ENCODE results near the gene CRK. TPM values are rescaled to one million over a fixed set of nuclear protein-coding genes. Genes with fewer than 3 reads are reported as not detected.
"Not testable (repeated sequence)": the region's sequence is repeated elsewhere in the genome, so short reads cannot be mapped to it uniquely, and the experiment has no call there.

CRK gene
- polyA plus RNA-seq, 3 donors: 51.2 to 56.7 (median 53.3) TPM

DNA sequence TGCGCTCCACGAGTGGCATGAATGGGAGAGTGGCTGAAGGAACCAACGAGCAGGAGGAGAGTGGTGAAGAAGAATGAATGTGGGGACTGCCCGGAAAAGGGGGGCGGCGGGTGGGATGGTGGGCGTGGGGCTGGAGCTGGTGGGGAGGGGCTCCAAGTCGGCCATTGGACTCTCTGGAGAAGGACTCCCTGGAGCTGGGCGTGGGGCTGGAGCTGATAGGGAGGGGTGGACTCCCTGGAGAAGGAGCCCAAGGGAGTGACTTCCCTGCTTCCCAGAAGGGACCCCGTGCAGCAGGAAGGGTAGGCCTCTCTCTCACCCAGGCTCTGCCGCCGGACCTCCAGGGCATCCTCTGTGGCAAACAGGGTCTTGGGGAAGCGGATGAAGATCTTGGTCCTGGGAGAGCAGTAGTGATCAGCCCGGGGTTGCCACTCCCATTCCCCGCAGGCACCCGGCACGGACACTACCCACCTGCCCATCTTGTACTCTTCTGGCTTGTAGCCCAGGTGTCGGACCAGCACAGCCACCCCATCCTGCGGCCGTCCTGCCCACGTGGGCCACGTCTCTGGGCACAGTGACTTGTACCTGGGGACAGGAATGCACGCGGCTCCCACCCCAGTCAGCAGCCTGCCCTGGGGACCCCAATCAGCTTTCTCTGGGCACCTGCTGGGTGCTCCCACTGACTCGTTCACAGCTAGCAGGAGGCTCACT lies 14.9 kb upstream of the CRK start:
- DNase-seq: no peak

DNA sequence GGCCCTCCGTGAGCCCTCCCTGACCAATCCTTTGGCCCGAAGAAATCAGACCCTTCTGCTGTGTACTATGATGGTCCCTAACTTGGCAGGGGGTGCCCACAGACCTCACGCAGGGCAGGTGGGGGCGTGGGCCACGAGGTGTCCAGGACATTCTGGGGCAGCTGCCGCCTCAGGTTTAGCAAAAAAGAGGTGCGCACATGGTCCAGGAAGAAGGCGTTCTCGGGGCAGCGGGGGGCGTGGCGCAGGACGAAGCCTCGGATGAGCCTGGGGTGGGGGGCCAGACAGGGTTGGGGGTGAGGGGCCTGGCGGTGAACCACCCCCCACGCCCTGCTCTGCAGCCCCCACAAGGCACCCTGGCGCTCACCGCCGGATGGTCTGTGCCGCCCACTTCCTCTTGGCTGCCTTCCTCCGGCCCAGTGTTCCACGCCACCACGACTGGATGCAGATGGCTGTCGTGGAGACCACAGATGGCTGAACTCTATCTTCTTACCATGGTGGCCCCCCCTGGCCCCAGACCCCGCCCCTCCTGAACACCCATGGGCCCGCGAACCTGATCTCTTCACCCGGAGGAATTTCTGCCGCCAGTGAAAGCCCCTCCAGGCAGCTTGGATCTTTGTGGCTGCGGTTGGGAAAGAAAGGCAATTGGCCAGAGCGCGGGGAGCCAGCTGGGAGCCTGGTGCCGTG lies 14.2 kb upstream of the CRK start:
- DNase-seq: no peak

DNA sequence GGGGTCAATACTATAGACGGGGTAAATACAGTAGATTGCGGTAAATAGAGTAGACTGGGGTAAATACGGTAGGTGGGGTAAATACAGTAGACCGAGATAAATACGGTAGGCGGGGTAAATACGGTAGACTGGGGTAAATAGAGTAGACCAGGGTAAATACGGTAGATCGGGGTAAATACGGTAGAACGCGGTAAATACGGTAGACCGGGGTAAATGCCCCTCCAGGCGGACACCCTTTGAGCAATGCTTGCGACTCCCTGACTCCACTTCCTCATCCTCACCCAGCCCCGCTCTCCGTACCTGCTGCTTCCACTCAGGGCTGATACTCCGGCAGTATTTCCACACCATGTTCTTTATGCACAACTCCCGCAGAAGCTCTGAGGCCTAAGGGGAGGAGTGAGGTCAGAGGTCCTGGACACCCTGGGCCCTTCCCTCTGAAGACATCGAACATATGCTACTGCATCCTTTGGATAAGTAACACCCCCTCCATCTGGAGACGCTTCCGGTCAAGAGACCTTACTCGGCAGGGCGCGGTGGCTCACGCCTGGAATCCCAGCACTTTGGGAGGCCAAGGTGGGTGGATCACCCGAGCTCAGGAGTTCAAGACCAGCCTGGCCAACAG lies 13.3 kb upstream of the CRK start:
- no peak for DNase-seq

DNA sequence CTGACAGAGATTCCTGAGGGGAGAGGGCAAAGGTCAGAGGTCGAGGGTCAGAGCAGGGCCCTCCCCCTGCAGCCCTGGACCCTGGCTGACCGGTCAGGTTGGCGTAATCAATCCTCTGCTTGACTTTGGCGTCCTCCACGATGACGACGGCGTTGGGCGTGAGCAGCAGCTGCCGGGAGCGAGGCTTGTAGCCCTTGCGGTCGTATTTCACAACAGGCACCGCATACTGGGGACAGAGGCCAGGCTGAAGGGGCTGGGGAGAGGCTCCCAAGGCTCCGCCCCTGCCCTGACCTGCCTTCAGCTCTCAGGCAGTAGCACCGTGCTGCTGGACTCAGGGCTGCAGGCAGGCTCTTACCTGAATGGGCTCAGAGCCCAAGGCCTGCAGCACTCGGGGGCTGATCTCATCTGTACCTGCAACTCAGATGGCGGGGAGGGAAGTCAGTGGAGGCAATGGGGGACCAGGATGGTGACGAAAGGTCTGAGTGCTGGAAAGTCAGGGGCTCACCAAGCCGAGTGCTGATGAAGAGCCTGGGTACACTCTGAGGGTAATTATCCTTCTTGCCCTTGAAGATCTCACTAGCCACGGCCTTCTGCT lies 12.0 kb upstream of the CRK start:
- peak; percentile 72 for DNase-seq

DNA sequence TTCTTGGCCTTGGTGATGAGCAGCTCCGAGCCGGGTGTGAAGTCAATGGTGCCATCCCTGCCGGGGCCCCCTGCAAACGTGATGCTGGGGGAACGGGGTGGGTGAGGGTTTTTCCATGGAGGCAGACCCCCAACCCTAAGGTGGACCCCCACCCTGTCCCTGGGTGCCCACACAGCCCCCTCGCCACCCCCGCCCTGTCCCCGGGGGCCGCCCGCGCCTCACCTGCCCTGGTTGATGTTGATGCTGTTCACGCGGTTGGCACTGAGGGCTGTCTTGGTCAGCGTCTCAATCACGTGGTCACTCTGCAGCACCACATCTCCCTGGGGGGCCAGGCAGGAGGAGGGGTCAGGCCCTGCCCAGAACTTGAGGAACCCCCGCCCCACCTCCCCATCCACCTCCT lies 11.2 kb upstream of the CRK start:
- DNase-seq: no peak

DNA sequence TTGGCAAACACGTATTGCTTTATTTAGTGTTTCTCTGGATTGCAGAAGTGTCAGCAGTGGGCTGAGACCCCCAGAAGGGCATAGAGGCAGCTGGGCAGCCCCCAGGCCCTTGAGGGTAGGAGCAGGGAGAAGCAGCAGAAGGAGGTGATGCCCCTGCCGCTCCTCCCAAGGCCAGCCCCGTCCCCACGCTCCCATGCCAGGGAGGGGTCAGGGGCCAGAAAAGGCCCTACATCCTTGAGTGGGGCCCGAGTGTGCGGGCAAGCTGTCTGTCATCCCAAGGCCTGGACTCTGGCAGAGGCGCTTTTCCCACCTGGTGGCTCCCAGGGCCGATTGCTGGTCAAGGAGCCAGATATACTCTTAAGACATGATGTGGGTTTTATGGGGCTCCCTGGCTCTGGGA lies 8.2 kb upstream of the CRK start:
- DNase-seq: no peak

DNA sequence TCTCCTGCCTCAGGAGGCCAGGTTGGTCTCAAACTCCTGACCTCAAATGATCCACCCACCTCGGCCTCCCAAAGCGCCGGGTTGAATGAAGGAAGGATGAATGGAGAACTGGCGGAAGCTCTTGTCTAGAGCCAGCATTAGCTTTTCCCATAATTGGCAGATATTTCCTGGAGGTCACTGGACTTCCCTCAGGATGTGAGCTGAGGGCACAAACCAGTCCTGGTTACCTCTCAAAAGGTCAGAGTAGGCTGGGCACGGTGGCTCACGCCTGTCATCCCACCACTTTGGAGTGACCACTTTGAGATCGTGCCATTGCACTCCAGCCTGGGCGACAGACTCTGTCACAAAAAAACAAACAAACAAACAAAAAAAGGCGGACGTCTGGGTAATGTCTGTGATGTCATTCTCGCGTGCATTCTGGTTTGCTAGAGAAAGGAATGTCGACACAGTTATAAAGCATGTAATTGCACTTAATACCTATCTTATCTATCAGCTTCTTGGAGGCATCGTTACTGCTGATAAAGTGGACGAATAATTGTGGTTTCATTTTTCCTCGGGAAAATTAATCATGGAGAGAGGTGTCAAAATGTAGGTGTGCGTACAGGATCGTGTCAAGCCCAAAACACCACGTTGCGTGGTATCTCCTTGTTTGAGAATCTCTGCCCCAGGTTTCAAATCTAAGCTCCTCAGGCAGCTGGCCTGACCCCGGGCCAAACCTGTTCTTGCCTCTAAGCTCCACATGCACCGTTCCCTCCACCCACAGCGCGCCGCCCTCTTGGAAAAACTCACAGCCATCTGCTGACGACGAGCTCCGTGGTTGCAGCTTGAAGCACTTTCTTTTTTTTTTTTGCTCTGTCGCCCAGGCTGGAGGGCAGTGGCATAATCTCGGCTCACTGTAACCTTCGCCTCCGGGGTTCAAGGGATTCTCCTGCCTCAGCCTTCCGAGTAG lies 6.4 kb upstream of the CRK start:
- DNase-seq: no peak

DNA sequence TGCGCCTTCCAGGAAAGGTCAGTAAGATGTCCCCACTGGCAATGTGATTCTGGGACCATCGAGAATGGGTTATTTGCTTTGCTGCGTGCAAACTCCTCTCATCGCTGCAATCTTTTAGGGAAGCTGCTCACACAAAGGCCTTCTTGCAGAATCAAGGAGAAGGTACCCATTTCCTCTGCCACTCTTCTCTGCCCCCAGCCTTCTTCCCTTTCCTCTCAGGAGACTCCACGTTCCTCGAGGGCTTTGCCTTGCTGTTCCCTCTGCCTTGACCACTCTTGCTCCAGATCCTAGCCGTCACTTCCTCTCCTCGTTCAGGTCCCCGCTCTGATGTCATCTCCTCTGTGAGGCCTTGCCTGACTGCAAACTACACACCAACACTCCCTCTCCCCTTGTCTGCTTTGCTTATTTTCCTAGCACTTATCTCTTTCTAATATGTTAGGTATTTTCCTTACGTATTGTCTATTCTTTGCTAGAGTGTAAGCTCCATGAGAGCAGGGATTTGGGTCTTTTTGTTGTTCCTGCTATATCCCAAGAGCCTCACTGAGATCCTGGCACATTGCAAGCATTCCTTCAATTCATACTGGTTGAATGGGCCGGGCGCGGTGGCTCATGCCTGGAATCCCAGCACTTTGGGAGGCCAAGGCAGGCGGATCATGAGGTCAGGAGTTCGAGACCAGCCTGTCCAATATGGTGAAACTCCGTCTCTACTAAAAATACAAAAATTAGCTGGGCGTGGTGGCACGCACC lies 5.3 kb upstream of the CRK start:
- no peak for DNase-seq

DNA sequence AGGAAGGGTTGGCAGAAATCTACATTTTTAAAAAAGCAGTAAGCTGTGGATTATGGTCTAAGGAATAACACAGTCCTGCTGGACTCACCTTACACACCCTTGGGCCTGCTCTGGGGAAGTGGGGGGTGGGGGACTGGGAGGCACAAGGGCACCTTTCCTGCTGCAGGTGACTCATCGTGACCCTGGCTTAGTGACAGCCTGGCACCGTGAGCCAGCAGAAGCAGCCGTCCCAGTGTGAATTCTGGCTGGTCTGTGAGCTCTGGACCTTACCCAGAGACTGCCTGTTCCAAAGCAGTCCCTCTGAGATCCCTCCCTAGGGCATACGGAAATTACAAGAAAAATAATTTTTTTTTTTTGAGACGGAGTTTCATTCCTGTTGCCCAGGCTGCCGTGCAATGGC lies 4.2 kb upstream of the CRK start:
- no peak for DNase-seq

DNA sequence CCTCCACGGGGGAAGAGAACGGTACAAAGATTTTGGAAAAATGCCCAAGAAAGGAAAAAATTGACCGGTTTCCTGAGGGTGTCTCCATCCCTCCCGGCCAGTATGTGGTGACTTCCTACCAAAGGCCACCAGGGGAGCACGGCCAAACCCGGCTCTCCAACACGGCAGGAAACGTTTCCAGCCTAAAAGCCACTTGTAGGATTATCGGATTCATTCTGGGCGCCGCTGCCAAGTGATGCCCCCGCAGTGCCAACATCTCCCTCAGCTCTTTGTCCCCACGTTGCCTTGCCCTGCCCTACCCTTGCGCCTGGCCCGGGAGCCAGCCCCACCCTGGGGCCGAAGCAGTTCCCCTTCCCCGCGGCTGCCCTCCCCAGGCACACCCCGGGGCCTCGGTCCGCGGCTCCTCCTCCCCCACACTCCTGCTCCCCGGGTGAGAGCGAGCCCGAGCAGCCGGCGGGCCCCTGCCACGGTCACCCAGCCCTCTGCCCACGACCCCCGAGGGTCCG lies 688 bp downstream of the CRK start:
- peak; percentile 68 for DNase-seq

DNA sequence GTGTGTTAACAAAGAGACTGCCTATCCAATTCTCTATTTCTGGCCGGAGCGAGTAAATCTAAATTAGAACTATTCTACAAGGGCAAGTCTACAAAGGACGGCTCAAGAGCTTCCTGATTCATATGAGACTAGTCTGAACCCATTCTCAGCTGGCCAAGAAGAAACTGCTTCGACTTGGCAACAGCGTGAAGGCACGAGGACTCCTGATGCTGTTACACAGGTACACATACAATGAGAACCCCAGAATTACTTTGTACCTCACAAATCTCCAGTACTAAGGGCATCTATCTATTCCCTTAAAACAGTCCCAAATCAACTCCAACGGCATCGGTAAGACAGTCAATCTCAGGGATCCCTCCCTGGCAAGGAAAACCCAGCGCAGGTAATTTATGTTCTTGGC lies 1.5 kb downstream of the CRK start:
- DNase-seq: no peak

DNA sequence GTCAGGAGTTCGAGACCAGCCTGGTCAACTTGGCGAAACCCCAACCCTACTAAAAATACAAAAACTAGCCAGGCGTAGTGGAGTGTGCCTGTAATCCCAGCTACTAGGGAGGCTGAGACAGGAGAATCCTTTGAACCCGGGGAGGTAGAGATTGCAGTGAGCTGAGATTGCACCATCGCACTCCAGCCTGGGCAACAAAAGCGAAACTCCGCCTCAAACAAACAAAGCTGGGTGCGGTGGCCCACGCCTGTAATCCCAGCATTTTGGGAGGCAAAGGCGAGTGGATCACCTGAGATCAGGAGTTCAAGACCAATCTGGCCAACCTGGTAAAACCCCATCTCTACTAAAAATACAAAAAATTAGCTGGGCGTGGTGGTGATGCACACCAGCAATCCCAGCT lies 2.3 kb downstream of the CRK start:
- not testable (repeated sequence) for DNase-seq

DNA sequence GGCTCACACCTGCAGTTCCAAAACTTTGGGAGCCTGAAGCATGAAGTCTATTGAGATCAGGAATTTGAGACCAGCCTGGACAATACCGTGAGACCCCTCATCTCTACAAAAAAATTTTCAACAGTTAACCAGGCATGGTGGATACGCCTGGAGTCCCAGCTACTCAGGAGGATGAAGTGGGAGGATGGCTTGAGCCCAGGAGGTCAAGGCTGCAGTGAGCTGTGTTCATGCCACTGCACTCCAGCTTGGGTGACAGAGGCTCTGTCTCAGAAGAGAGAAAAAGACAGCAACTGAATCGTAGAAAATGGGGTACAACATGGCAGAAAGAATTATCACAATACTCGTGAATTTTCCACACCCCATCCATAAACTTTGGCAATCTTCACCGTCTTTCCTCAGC lies 3.2 kb downstream of the CRK start:
- no peak for DNase-seq

DNA sequence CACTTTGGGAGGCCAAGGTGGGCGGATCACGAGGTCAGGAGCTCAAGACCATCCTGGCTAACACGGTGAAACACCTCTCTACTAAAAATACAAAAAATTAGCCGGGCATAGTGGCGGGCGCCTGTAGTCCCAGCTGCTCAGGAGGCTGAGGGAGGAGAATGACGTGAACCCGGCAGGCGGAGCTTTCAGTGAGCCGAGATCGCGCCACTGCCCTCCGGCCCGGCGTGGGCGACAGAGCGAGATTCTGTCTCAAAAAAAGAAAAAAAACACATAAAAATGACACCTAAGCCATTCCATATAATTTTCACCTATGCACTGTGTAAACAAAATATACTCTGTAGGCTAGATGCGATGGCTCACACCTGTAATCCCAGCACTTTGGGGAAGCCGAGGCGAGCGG lies 5.8 kb downstream of the CRK start:
- not testable (repeated sequence) for DNase-seq

DNA sequence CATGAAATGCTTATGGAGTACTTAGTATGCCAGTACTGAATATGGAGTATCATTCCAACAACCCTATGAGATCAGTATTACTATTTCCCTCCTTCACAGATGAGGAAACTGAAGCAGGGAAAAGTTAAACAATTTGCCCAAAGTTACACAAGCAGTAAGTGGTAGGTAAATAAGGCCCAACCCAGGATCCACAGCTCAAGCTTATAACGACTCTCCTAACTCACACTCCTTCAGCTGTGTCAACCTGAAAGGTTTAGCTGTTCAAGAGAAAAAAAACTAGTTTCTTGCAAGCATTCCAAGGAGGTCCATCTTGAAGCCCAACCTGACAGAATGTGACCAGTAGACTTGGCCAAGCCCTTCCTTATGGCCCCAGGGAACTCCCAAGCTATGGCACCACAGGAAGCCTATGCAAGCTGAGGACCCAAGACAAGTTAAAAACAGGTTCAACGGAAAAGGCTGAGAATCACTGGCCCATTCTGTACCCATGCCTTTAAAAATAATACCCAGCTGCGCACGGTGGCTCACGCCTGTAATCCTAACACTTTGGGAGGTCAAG lies 6.5 kb downstream of the CRK start:
- DNase-seq: no peak

DNA sequence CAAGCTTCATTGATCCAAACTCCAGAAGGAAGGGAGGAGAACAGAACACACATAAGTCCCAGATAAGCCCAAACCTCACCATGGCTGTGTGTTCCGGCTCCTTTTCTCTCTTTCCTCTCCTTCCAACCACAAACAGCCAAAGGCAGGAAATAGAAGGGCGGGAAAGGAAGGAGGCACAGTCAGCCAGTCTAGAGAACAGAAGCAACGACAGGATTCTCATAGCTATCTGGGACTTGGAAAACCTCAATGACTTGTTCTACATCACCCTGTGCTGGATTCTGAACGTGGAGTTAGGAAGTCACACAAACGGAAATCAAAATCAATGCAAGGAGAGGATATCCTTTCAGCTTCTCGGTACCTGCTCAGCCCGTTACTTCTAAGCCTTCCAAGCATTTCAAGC lies 9.0 kb downstream of the CRK start:
- no peak for DNase-seq

DNA sequence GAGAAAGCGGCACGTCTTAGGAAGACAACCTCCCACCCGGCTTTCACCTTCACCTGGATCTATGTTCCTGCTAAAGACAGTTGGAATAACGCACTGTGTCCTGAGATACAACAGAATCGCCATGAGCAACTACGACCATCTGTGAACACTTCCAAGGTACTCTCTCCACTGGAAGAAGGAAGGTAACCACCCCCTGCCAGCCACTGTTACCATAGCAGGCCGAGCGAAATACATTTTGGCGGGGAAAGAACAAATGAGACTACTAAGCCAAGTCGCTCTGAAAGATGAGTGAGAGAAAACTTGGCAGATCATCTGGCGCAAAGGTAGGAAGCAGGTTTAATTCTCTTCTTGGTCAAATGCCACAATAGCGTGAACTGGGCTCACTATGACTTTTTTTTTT lies 9.8 kb downstream of the CRK start:
- no peak for DNase-seq

DNA sequence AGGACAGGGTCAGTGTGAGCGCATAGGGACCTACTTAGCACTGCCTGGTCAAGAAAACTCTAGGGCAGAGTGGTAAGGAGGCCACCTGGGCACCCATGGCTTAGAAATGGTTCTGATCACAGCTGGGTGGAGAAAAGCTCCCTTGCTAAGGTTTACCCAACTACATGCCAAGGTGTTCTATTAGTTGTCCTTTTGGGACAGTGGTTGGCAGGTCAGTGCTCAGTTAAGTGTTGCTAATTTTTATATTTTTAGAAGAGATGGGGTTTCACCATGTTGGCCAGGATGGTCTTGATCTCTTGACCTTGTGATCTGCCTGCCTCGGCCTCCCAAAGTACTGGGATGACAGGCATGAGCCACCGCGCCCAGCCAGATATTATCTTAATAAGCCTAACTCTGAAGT lies 10.3 kb downstream of the CRK start:
- not testable (repeated sequence) for DNase-seq

DNA sequence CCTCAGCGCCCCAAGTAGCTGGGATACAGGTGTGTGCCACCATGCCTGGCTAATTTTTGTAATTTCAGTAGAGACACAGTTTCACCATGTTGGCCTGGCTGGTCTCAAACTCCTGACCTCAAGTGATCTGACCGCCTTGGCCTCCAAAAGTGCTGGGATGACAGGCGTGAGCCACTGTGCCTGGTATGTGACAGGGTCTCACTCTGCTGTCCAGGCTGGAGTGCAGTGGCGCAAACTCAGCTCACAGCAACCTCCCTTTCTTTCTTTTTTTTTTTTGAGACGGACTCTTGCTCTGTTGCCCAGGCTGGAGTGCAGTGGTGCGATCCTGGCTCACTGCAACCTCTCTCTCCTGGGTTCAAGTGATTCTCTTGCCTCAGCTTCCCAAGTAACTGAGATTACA lies 13.3 kb downstream of the CRK start:
- not testable (repeated sequence) for DNase-seq

DNA sequence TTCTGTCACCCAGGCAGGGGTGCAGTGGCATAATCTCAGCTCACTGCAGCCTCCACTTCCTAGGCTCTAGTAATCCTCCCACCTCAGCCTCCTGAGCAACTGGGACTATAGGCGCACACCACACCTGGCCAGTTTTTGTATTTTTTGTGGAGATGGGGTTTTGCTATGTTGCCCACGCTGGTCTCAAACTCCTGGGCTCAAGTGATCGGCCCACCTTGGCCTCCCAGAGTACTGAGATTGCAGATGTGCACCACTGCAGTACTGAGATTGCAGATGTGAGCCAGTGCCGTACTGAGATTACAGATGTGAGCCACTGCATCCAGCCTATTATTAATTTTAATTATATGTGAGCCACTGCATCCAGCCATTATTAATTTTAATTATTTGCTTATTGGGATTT lies 13.8 kb downstream of the CRK start:
- DNase-seq: no peak

DNA sequence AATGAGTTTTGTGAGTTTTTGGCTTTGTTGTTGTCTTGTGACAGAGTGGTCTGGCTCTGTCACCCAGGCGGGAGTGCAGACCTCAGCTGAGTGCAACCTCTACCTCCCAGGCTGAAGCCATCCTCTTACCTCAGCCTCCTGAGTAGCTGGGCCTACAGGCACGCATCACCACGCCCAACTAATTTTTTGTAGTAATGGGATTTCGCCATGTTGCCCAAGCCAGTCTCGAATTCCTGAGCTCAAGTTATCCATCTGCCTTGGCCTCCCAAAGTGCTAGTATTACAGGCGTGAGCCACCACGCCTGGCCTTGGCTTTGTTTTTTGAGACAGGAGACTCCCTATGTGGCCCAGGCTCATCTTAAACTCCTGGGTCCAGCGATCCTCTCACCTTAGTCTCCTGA lies 15.1 kb downstream of the CRK start:
- DNase-seq: no peak
